SK-N-SH (cell line): Measurements from ENCODE around the gene GALNT5. TPM values are rescaled to one million over a fixed set of nuclear protein-coding genes. Genes with fewer than 3 reads are reported as not detected.

Experiments
- CTCF ChIA-PET: fragments of 300-600, 350-600 bp; formaldehyde crosslinking; extraction: SDS; loops from one replicate; lab custom pipeline; 2021; lab: Yijun Ruan, JAX
- POLR2A ChIA-PET: fragments of 350-600 bp; sonication (Branson Sonifier 250); formaldehyde crosslinking; extraction: SDS; loops from one replicate; lab custom pipeline; 2020; ENCODE audit warnings: antibody characterized with exemption, inconsistent platforms; lab: Yijun Ruan, JAX
- DNase-seq: peaks from one replicate; pipeline ENCODE4 v3.0.0; 2012
- H2AFZ ChIP-seq: fragments of 200-600 bp; sonication (generic); 2 replicates; pipeline ENCODE4 v1.8.1; 2016; ENCODE audit warnings: antibody characterized with exemption, mild to moderate bottlenecking, low read depth
- H3F3A ChIP-seq: fragments of 200-600 bp; sonication (generic); replicated peaks from 2 replicates; pipeline ENCODE3; 2016; ENCODE audit warnings: antibody characterized with exemption, mild to moderate bottlenecking; ENCODE audit not compliant: insufficient read depth
- H3K27ac ChIP-seq, 2 experiments: fragments of 200-500 bp in 1 of 2; fragments of 200-600 bp in 1 of 2; sonication (Bioruptor generic) in 1 of 2; sonication (generic), shearing (Covaris generic) in 1 of 2; 2 replicates each; pipeline versions ENCODE4 v1.5.1 to v1.6.1; 2014 to 2016; ENCODE audit warnings: low read depth in 2 of 2, inconsistent platforms in 1 of 2, low read length in 1 of 2, mild to moderate bottlenecking in 1 of 2, mixed read lengths in 1 of 2
- H3K27me3 ChIP-seq: fragments of 200-600 bp; sonication (generic), shearing (Covaris generic); 2 replicates; pipeline ENCODE4 v1.6.1; 2016; ENCODE audit warnings: mixed run types; ENCODE audit not compliant: insufficient read depth
- H3K36me3 ChIP-seq, 2 experiments: fragments of 200-500 bp in 1 of 2; fragments of 200-600 bp in 1 of 2; sonication (Bioruptor generic) in 1 of 2; sonication (generic) in 1 of 2; replicated peaks in 1 of 2; 2 replicates each; pipeline versions ENCODE3 to v1.5.1; 2014 to 2016; ENCODE audit warnings: low read length in 1 of 2, mild to moderate bottlenecking in 1 of 2; ENCODE audit not compliant: insufficient read depth in 2 of 2, control insufficient read depth in 1 of 2
- H3K4me1 ChIP-seq, 2 experiments: fragments of 200-500 bp in 1 of 2; fragments of 200-600 bp in 1 of 2; sonication (Bioruptor generic) in 1 of 2; sonication (generic), shearing (Covaris generic) in 1 of 2; 2 replicates each; pipeline versions ENCODE4 v1.5.1 to v1.6.1; 2014 to 2016; ENCODE audit warnings: low read depth in 1 of 2, low read length in 1 of 2, mixed run types in 1 of 2; ENCODE audit not compliant: insufficient read depth in 2 of 2, control insufficient read depth in 1 of 2
- H3K4me2 ChIP-seq: fragments of 200-600 bp; sonication (generic), shearing (Covaris generic); 2 replicates; pipeline ENCODE4 v1.6.1; 2017; ENCODE audit warnings: mixed run types
- H3K4me3 ChIP-seq, 2 experiments: fragments of 200-500 bp in 1 of 2; fragments of 200-600 bp in 1 of 2; sonication (Bioruptor generic) in 1 of 2; sonication (generic), shearing (Covaris generic) in 1 of 2; 2 replicates each; pipeline versions ENCODE4 v1.5.1 to v1.8.1; 2014 to 2016; ENCODE audit warnings: low read depth in 2 of 2, inconsistent platforms in 1 of 2, low read length in 1 of 2, mild to moderate bottlenecking in 1 of 2, mixed read lengths in 1 of 2, moderate library complexity in 1 of 2
- H3K79me2 ChIP-seq: fragments of 200-600 bp; sonication (generic); 2 replicates; pipeline ENCODE4 v1.8.1; 2017; ENCODE audit warnings: mild to moderate bottlenecking; ENCODE audit not compliant: insufficient read depth
- H3K9ac ChIP-seq: fragments of 200-600 bp; sonication (generic); 2 replicates; pipeline ENCODE4 v1.6.1; 2017; ENCODE audit warnings: mixed run types
- H3K9me2 ChIP-seq: fragments of 200-600 bp; sonication (generic); 2 replicates; pipeline ENCODE4 v1.6.1; 2017; ENCODE audit warnings: mixed run types
- H3K9me3 ChIP-seq: fragments of 200-600 bp; sonication (generic); 2 replicates; pipeline ENCODE4 v1.6.1; 2017; ENCODE audit warnings: mixed run types, mild to moderate bottlenecking, moderate library complexity
- H4K20me1 ChIP-seq: fragments of 200-600 bp; sonication (generic); 2 replicates; pipeline ENCODE4 v1.6.1; 2017; ENCODE audit warnings: mild to moderate bottlenecking, mixed run types; ENCODE audit not compliant: insufficient read depth
- EP300 ChIP-seq, 2 experiments: IDR thresholded peaks; 2 replicates each; pipeline versions ENCODE4 v1.4.0 to v1.6.1; 2012; ENCODE audit warnings: borderline replicate concordance in 1 of 2, low read depth in 1 of 2, low read length in 1 of 2
- FOXJ3 ChIP-seq: sonication (generic); formaldehyde crosslinking; IDR thresholded peaks from 2 replicates; pipeline ENCODE4 v1.5.1; 2020; ENCODE audit warnings: mild to moderate bottlenecking, missing genetic modification reagents
- GABPA ChIP-seq: IDR thresholded peaks from 2 replicates; pipeline ENCODE4 v1.4.0; 2012; ENCODE audit warnings: low read depth, mild to moderate bottlenecking
- MXI1 ChIP-seq: IDR thresholded peaks from 2 replicates; pipeline ENCODE4 v1.6.1; 2012; ENCODE audit warnings: mild to moderate bottlenecking, low read depth, low read length, improper control_type of control experiment
- RAD21 ChIP-seq: IDR thresholded peaks from 2 replicates; pipeline ENCODE4 v1.6.1; 2012; ENCODE audit warnings: mild to moderate bottlenecking, low read length
- RCOR1 ChIP-seq: fragments of 150-350 bp; IDR thresholded peaks from 2 replicates; pipeline ENCODE4 v1.6.1; 2017; ENCODE audit warnings: antibody characterized with exemption, low read length
- SIN3A ChIP-seq: IDR thresholded peaks from 2 replicates; pipeline ENCODE4 v1.6.1; 2012; ENCODE audit warnings: low read depth, mild to moderate bottlenecking, low read length, moderate library complexity, borderline replicate concordance
- SMC3 ChIP-seq: IDR thresholded peaks from 2 replicates; pipeline ENCODE4 v1.6.1; 2012; ENCODE audit warnings: low read depth, low read length, improper control_type of control experiment
- TAF1 ChIP-seq: IDR thresholded peaks from 2 replicates; pipeline ENCODE4 v1.6.1; 2012; ENCODE audit warnings: low read depth, mild to moderate bottlenecking, low read length, moderate library complexity, borderline replicate concordance
- WGBS: methylation state at CpG from one replicate; pipeline ENCODE4 v1.1.6; 2017; ENCODE audit warnings: low lambda C conversion rate; 5-methylcytosine and 5-hydroxymethylcytosine counted together
- polyA plus RNA-seq, 3 experiments: library from polyadenylated mRNA; depleted of rRNA; stranded (reverse); fragments of >200 nt; gene quantifications; 2 replicates each; pipeline ENCODE4 v1.2.3, GENCODE V29; 2012
- TF ChIP-seq, protein P1 (sequence below): IDR thresholded peaks from 2 replicates; pipeline ENCODE4; 2012
- TF ChIP-seq, protein P2 (sequence below): IDR thresholded peaks from 2 replicates; pipeline ENCODE4 v1.4.0; 2012; ENCODE audit warnings: low read depth, borderline replicate concordance
- TF ChIP-seq, protein P3 (sequence below): fragments of 200-600 bp; sonication (generic); IDR thresholded peaks from 2 replicates; pipeline ENCODE4 v1.6.1; 2017; ENCODE audit warnings: antibody characterized with exemption, mild to moderate bottlenecking, moderate library complexity

The GALNT5 gene
- polyA plus RNA-seq, 1 of the 3 experiments (the other 2 are of a cell fraction) = 10.4 TPM

DNA sequence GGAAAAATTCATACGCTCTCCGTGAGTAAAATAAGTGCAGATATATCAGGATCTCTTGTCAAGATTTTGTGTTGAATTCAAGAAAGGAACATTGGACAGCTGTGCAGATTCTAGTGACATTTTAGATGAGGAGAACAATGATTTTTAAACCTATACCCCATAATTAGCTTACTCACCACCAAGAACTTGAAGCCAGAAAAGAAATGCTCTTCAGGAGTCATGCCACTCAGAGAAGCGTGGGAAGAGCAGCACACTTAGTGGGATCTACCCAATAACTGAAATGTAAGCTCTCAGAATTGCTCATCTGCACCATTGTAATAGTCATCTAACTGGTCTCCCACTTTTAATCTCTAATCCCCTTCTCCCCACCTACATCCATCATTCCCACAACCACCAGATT lies 77.3 kb downstream of the GALNT5 start:
- Histone ChIP-seq H3K9me2 (no peaks in the 10 kb centered on the region), H3K9ac (no peak overlapping the region), H3K4me1 (no peaks in the 10 kb centered on the region), H2AFZ (no peak overlapping the region), H3K27ac (no peak overlapping the region), H3K4me3 (no peak overlapping the region), H3K4me2 (no peak overlapping the region), H3F3A (no peaks in the 10 kb centered on the region), H3K79me2 (no peaks in the 10 kb centered on the region), H4K20me1 (no peaks in the 10 kb centered on the region), H3K9me3 (no peaks in the 10 kb centered on the region), H3K36me3 (no peaks in the 10 kb centered on the region), H3K27me3 (peaks cover 6% of the 10 kb centered on the region; the same call in 1 of the 2 replicates)
- no peak for DNase-seq
- CTCF ChIA-PET = interaction anchor here (1.2 to 8.2 kb wide), 7 partner anchors 8 to 124 kb away, joined by 3 to 123 read pairs (median 36); partner anchors contain the start of gene ERMN
- WGBS = 42% methylated on average over 3 of the region's 3 CpGs
- POLR2A ChIA-PET = no interaction called here
- TF ChIP-seq TAF1 (no peak), EP300 (IDR thresholded peaks at IDR 0.05; ENCODE audit: borderline replicate concordance in 1 of 2, low read depth in 1 of 2, low read length in 1 of 2) (no peak), GABPA (no peak), SIN3A (no peak), MXI1 (no peak)
- TF ChIP-seq, protein P1, sequence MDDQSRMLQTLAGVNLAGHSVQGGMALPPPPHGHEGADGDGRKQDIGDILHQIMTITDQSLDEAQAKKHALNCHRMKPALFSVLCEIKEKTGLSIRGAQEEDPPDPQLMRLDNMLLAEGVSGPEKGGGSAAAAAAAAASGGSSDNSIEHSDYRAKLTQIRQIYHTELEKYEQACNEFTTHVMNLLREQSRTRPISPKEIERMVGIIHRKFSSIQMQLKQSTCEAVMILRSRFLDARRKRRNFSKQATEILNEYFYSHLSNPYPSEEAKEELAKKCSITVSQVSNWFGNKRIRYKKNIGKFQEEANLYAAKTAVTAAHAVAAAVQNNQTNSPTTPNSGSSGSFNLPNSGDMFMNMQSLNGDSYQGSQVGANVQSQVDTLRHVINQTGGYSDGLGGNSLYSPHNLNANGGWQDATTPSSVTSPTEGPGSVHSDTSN = no peak
- TF ChIP-seq, protein P2, sequence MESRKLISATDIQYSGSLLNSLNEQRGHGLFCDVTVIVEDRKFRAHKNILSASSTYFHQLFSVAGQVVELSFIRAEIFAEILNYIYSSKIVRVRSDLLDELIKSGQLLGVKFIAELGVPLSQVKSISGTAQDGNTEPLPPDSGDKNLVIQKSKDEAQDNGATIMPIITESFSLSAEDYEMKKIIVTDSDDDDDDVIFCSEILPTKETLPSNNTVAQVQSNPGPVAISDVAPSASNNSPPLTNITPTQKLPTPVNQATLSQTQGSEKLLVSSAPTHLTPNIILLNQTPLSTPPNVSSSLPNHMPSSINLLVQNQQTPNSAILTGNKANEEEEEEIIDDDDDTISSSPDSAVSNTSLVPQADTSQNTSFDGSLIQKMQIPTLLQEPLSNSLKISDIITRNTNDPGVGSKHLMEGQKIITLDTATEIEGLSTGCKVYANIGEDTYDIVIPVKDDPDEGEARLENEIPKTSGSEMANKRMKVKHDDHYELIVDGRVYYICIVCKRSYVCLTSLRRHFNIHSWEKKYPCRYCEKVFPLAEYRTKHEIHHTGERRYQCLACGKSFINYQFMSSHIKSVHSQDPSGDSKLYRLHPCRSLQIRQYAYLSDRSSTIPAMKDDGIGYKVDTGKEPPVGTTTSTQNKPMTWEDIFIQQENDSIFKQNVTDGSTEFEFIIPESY = no peak
- TF ChIP-seq, all 33 proteins: peak for 0

DNA sequence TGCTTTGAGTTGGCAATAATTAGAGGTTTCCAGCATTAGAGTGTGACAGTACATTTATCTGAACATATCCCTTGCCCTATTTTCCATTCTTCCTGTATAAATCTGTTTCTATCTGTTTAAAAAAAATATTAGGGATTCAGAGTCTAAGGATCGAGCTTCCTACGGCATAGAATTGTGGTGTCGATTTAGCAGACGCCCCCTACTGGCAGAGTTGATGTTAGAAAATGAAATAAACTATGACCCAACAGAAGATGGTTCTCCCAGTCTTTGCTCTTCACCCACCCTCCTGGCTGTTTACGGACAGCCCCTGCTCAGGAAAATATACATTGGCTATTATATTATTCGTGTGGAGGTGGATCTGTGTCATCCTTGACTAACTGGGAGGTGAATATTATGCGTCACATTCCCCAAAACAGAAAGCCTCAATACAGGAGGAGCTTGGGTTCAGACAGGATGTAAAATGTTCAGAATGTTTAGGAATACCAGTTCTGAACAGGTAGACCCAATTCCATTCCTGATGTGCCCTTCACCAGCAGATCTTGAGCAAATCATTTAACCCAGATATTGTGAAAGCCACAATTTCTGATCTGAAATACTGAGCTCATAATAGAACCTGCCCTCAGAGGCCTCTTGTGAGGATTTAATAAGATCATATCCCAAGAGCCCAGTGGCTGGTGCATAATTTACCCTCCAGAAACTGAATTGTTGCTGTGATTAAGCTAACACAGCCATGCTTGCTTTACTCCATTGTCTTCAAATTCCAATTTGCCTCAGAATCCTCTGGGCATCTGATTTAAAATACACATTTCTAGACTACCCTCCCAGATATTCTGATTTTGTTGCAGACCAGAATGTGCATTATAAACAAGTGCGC lies 78.9 kb downstream of the GALNT5 start:
- Histone ChIP-seq H3K4me1 (no peaks in the 10 kb centered on the region), H3K4me2 (no peak overlapping the region), H3K9me2 (no peaks in the 10 kb centered on the region), H3K27me3 (no peaks in the 10 kb centered on the region; the same call in 1 of the 2 replicates), H3K9me3 (no peaks in the 10 kb centered on the region)
- peak; percentile 21 for DNase-seq
- 7% methylated on average over 8 of the region's 8 CpGs for WGBS
- TF ChIP-seq SMC3 (peak; percentile 37; the same call in 1 of the 2 replicates), FOXJ3 (CRISPR knock-in tag) (no peak), RCOR1 (no peak), EP300 (IDR thresholded peaks at IDR 0.05; ENCODE audit: borderline replicate concordance in 1 of 2, low read depth in 1 of 2, low read length in 1 of 2) (no peak), RAD21 (peak; percentile 38)
- TF ChIP-seq, protein P3, sequence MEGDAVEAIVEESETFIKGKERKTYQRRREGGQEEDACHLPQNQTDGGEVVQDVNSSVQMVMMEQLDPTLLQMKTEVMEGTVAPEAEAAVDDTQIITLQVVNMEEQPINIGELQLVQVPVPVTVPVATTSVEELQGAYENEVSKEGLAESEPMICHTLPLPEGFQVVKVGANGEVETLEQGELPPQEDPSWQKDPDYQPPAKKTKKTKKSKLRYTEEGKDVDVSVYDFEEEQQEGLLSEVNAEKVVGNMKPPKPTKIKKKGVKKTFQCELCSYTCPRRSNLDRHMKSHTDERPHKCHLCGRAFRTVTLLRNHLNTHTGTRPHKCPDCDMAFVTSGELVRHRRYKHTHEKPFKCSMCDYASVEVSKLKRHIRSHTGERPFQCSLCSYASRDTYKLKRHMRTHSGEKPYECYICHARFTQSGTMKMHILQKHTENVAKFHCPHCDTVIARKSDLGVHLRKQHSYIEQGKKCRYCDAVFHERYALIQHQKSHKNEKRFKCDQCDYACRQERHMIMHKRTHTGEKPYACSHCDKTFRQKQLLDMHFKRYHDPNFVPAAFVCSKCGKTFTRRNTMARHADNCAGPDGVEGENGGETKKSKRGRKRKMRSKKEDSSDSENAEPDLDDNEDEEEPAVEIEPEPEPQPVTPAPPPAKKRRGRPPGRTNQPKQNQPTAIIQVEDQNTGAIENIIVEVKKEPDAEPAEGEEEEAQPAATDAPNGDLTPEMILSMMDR = peak; percentile 80
- TF ChIP-seq, all 33 proteins: peak for 3
- Histone ChIP-seq H3K9ac (no peak overlapping the region), H3F3A (no peaks in the 10 kb centered on the region), H2AFZ (no peak overlapping the region), H3K36me3 (no peaks in the 10 kb centered on the region), H3K4me3 (peak overlapping the region in 1 of 2 experiments; percentile 40; a peak in 1 of 4 replicates), H3K79me2 (no peaks in the 10 kb centered on the region), H3K27ac (no peak overlapping the region), H4K20me1 (no peaks in the 10 kb centered on the region)
- CTCF ChIA-PET = interaction anchor here (0.6 to 8.2 kb wide), 34 partner anchors 9 to 703 kb away, joined by 3 to 123 read pairs (median 4); partner anchors contain the start of genes CYTIP and ERMN
- POLR2A ChIA-PET = interaction anchor here (1.3 kb wide), 1 partner anchor 34 kb away, joined by 3 read pairs; no protein-coding TSS in a partner anchor
